H1 (cell line): ENCODE results near the gene ROR1.

Experiments used
- CTCF ChIP-seq, 3 experiments: IDR thresholded peaks; 1 replicate in 2 of 3; 2 replicates in 1 of 3; pipeline versions ENCODE4 v1.5.1 to v1.6.1; 2011; ENCODE audit warnings: low read length in 3 of 3, mild to moderate bottlenecking in 3 of 3, inconsistent platforms in 2 of 3, low read depth in 1 of 3, moderate library complexity in 1 of 3; ENCODE audit not compliant: insufficient read depth in 1 of 3; ENCODE audit errors: control extremely low read depth in 1 of 3
- JUND ChIP-seq: IDR thresholded peaks from 2 replicates; pipeline ENCODE4 v1.6.1; 2011; ENCODE audit warnings: mild to moderate bottlenecking, improper control_type of control experiment, low read length
- POLR2A ChIP-seq, 2 experiments: IDR thresholded peaks; 1 replicate in 1 of 2; 2 replicates in 1 of 2; pipeline ENCODE4 v1.6.1; 2011; ENCODE audit warnings: low read depth in 2 of 2, low read length in 2 of 2, mild to moderate bottlenecking in 2 of 2; ENCODE audit errors: control extremely low read depth in 1 of 2
- YY1 ChIP-seq: IDR thresholded peaks from 2 replicates; pipeline ENCODE4 v1.6.1; 2011; ENCODE audit warnings: low read depth, mild to moderate bottlenecking, low read length

DNA sequence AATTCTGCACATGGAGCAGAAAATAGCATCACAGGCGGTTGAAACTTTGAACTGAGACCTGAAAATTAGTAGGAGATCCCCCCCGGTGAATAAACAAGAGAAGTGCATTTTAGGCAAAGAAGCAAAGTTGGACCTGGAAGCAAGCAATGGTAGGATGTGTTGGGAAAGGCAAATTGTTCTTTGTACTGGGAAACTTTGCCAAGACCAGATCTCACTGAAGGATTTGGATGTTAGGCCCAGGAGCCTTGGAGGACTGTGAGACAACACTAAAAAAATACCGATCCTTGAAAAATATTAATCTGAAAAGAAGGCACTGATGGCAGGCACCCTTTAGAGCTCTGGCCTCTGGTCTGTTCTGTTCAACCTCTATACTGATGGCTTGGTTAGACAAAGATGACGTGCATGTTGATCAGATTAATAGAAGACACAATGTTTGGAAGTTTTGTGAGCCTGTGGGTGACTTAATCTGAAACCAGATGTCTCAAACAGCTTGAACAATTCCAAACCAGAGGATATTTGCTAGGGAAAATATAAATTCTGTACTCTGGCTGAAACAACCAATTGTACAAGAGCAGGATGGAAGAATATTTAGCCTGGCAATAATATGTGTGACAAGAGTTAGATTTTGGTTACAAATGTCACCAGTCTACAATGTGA, 108.4 kb downstream of the ROR1 start:
- TF ChIP-seq CTCF (IDR thresholded peaks at IDR 0.05; ENCODE audit: control extremely low read depth in 1 of 3, insufficient read depth in 1 of 3, low read depth in 1 of 3, low read length in 3 of 3) (no peak), YY1 (no peak), JUND (no peak), POLR2A (IDR thresholded peaks at IDR 0.05; ENCODE audit: control extremely low read depth in 1 of 2, low read depth in 2 of 2, low read length in 2 of 2) (no peak)
